SKM-1 (cell line): ENCODE measurements around the gene ENDOD1.

Experiments
- DNase-seq: peaks from one replicate; lab custom pipeline; 2025; ENCODE audit not compliant: unreplicated experiment; lab: John Stamatoyannopoulos, UW

The ENDOD1 gene

GRCh38 chr11:95076416-95076815, 13.2 kb upstream of the ENDOD1 start:
- peak; percentile 52 for DNase-seq

DNA sequence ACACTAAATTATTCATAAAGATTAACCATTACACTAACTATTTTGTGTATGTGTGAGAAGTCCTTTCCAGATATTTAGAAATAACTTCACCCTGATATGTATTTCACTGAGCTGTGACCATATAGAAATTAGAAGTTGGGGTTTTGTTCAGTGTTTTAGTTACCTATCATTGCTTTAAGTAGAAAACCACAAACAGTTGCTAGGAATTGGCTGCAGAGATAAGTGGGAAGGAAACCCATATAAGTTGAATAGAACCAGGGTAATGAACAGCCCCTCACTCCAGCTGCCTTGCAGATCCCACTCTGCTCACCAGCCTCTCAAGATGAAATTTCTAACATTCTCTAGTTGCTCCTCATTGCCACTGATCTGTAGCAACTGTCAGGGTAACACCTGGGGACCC, 12.7 kb upstream of the ENDOD1 start:
- DNase-seq, result no peak

- no peak for DNase-seq
These were observed 11.1 kb upstream of the ENDOD1 start for GRCh38 chr11:95078526-95078925.

- no peak for DNase-seq
These were observed 8.6 kb upstream of the ENDOD1 start for GRCh38 chr11:95081010-95081409.

- DNase-seq, result no peak
These were observed 8.2 kb upstream of the ENDOD1 start for GRCh38 chr11:95081412-95081811.

DNA sequence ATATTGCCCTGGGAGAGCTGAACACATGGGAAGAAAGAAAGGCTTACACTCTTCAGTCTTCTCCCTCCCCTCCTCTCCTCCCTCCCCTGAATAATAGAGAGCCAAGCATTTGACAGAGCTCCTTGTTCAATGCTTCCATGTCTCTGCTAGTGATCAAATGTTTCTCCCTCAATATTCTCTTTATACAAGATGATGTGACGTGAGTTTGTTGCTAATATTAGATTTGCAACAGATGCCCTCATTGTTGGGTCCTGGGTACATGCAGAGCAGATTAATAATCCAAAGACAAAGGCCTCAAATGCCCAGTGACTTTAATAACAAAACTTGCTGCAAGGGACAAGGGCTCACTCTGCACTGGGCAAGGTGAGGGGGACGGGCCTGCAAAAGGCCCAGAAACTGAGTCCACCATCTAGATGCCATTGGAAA, 7.1 kb upstream of the ENDOD1 start:
- no peak for DNase-seq

DNA sequence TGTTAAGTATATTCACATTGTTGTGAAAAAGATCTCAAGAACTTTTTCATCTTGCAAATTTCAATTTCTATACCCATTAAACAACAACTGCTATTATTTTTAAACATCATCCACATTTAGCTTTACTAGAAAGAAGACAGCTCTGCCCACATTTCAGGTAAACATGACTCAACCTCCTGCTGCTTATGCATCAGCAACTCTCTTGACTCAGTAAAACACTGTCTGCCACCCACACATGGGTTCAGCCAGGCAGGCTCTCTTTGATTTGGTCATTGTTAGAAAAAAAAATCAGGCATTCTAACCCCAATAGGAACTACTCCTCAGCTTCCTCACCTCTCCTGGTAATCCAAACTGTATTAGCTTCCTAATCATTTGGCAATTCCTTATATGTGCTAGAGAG, 5.1 kb upstream of the ENDOD1 start:
- no peak for DNase-seq

DNA sequence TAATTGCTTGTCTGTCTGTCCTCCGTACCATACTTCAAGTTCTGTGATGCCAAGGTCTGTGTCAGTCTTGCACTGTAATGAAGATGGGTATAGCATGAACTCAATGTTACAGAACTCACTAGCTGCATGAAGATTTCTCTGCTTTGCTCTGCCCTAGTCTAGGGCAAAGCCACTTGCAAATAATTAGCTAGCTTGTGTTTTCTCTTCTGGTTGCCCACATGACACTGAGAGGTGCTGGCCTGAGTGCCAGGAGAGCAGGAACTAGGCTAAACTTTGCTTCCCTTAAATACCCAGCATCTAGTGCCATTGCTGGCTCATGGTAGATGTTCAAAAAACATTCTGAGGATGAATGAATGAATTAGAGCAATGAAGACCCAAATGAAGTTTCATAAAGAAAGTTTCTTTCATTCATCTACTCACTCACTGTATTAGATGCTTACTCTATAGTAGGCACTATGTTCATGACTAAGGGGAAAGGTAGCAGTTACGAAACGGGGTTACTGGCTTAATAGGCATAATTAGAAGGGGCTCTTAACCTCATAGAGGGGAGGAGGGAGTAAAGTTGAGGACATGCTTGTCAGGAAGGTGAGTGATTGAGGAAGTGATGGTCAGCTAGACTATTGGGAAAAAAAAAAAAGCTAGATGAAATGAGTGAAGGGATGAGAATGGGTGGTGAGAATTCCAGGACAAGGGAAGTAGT, 4.4 kb upstream of the ENDOD1 start:
- no peak for DNase-seq

DNA sequence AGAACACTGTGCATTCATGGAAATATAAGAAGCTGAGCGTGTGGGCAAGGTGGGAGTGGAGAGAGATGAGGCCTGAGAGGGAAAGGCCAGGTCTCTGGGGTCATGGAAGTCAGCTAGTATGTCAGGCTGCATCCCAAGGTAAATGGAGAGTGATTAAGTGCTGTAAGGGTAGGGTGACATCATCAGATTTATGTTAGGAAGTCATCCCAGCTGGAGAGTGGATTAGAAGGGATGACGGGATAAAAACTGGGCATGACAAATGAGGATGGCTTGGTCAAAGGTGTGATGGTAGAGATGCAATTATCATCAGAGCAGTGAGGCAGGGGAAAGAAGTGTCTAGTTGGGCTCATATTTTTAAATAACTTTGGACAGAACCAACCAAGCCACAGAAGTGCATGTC, 3.5 kb upstream of the ENDOD1 start:
- no peak for DNase-seq

- DNase-seq, result no peak
These were observed 2.6 kb upstream of the ENDOD1 start for GRCh38 chr11:95086836-95087570.

- no peak for DNase-seq
These were observed 563 bp upstream of the ENDOD1 start for GRCh38 chr11:95088946-95089619.

DNA sequence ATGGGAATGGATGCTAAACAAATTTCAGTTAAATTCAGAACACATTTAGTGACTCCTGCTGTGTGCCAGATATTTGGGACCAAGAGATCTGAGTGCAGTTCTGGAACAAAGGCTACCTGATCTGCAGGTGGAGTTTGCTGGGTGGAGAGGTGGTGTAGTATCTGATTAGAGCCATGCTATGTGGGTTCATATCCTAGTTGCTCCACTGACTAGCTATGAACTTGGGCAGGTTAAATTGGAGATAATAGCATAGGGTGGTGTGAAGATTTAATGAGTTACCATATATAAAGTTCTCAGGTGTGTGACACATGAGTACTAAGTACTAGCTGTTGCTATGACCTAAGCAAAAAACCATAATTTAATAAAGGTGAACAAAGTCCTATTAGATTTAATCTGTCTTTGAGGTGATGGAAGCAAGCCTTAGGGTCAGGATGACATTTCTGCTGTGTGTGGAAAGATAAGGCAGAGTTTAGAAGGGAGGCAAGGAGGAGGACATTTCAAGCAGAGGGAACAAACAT, 2.1 kb downstream of the ENDOD1 start:
- DNase-seq, result no peak

- peak; percentile 11 for DNase-seq
These were observed 3.1 kb downstream of the ENDOD1 start for GRCh38 chr11:95092549-95093324.

DNA sequence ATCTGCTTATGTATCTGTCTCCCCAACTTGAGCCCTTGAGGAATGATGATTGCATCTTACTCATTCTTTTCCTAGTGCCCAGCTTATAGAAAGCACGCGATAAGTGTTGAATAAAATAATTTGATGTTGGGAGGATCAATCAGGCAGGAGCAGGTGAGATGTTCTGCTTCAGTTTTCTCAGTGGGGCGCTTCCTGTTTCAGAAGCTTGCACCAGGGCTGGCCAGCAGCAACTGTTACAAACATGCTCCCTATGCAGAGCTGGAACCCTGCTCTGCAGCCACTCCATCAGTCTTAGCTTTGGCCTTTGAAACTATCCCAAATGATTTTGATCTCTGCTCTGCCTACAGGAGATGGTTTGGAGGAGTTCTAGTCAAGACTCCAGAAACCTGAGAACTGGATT, 3.9 kb downstream of the ENDOD1 start:
- DNase-seq, result no peak

GRCh38 chr11:95095858-95096587, 6.4 kb downstream of the ENDOD1 start:
- no peak for DNase-seq

- DNase-seq, result no peak
These were observed 7.6 kb downstream of the ENDOD1 start for GRCh38 chr11:95097209-95097608.

- no peak for DNase-seq
These were observed 9.2 kb downstream of the ENDOD1 start for GRCh38 chr11:95098826-95099225.

GRCh38 chr11:95100191-95100648, 10.6 kb downstream of the ENDOD1 start:
- no peak for DNase-seq

DNA sequence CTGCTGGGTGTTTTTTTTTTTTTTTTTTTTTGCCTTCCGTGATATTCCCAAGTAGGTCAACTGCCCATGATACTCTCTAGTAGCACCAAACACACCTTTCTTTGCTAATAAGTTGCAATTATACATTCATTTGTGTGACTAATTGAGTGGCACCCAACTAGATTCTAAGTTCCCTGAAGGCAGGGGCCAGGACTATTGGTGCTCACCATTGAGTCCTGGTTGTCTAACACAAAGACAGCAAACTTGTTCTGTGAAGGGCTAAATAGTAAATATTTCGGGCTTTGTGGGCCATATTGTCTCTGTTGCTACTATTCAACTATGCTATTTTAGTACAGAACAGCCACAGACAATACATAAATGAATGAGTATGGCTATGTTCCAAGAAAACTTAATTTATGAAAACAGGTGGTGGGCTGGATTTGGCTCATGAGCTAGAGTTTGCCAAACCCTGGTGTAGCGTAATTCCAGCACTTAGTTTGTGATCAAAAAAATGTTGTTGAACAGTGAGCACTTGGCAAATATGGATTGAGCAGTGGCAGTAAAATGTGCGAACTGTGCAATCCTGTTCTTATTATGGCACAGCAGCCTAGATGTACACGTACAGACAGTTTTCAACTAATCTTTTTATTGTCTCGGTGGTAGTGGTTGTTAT, 11.3 kb downstream of the ENDOD1 start:
- DNase-seq, result no peak

DNA sequence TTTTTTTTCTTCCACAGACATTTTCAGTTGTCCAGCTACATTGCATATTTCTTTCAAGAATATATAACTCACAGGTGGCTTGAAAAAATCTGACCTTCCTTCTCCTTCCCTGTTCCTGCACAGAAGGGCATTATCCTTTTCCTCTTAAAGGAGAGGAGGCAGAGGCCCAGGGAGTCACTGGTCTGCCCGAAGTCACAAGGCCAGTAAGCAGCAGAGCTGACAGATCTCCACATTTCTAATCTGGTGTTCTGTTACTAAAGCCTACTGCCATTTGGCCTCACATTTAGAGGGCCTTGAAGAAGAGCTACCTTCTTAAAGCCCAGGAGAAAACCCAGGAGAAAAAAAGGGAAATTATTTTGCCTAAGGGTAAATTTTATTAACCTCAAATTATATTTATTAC, 12.3 kb downstream of the ENDOD1 start:
- no peak for DNase-seq
